NCI-H2029 treated with DMSO at 0.1 percent for 48 hours (cell line): ENCODE data around the gene ELSPBP1.
"Not testable (repeated sequence)": the region's sequence is repeated elsewhere in the genome, so short reads cannot be mapped to it uniquely, and the experiment has no call there.

Source experiments
- DNase-seq: peaks from one replicate; lab custom pipeline; 2025; lab: John Stamatoyannopoulos, UW

The ELSPBP1 gene

DNA sequence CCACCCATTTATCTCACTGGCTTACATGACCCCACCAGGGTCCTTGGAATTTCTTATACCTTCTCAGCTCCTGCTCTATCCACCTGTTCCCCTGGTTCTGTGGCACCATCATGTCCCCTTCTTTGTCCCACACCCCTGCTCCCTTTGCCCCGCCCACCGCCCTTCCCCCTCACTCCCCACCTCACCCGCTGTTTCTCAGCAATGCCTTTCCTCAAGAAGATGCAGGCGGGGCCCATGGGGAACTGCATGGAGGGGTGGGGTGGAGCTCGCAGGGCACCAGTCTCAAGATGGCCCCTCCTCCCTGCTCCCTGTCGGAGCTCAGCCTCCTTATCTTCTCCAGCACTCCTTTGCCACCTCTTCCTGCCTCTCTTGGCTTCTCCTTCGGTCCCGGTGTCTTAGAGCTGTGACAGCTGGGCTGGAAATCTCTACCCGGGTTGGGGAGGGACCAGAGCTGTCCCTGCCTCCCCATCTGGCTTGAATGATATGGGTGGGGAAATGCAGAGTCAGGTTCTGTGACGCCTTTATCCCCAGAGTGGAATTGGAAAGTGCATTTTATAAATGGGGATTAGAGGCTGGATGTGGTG is 49.3 kb downstream of the ELSPBP1 start, which contains the start of gene CABP5:
TSS of gene CABP5 (minus strand) at position 405 of the 584 bp plus-strand sequence. CDS start at position 248, 157 bp downstream.
- DNase-seq: no peak

DNA sequence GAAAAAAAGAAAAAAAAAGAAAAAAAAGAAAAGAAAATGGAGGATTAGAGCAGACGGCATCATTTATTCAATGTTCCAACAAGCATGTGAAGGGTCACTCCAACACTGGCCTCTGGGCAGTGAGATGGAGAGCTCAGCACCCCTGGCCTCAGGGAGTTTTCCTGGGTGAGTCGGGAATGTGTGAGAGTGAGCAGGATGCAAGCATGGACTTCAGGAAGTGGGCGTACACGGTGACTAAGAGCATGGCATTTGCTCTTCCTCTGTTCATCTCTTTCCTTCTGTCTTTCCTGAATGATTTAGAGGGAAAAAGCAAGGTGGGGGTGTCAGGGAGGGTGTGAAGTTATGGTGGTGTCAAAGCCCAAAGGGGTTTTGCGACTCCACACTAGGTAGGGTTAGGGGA is 50.1 kb downstream of the ELSPBP1 start:
- no peak for DNase-seq

DNA sequence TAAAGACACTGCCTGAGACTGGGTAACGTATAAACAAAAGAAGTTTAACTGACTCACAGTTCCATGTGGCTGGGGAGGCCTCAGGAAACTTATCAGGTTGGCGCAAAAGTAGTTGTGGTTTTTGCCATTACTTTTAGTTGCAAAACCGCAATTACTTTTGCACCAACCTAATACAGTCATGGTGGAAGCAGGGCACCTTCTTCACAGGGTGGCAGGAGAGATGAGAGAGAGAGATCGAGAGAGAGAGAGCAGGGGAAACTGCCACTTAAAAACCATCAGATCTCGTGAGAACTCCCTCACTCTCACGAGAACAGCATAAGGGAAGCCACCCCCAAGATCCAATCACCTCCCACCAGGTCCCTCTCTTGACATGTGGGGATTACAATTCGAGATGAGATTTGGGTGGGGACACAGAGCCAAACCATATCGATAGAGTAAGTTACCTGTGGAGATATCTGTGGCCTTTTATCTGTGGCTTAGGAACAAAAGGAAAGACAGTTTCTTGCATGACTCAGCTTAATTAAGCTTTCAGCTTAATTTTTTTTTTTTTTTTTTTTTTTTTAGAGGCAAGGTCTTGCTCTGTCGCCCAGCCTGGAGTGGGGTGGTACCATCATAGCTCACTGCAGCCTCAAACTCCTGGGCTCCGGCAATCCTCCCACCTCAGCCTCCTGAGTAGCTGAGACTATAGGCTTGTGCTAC is 57.1 kb downstream of the ELSPBP1 start:
- no peak for DNase-seq

DNA sequence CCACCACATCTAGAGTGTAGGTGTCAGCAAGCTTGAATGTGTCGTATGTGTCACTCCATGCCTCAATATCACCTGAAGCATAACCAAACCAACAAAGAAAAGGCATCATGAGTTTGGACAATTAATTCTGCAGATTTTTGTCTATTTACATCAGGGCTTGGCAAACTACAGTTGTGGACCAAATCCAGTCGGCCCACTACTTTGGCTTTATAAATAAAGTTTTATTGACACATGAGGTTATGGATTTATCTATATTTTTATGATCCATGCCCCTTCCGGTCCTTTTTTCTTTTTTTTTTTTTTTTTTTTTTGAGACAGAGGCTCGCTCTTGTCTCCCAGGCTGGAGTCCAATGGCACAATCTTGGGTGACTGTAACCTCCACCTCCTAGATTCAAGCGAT is 58.6 kb downstream of the ELSPBP1 start:
- no peak for DNase-seq

DNA sequence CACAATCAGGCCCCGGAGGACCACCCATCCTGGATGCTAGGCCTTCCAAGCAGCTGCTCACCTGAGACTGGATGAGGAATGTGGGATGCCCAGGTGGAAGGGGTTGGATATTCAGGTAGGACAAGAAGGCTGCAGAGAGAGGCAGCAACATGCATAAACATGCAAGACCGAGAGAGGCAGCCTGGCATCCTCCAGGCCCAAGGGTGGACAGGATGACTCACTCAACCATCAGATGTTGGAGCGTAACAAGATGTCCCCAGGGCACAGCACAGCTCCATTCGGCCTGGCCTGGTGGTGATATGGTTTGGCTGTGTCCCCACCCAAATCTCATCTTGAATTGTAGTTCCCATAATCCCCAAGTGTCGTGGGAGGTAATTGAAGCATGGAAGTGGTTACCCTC is 59.4 kb downstream of the ELSPBP1 start:
- DNase-seq: no peak

DNA sequence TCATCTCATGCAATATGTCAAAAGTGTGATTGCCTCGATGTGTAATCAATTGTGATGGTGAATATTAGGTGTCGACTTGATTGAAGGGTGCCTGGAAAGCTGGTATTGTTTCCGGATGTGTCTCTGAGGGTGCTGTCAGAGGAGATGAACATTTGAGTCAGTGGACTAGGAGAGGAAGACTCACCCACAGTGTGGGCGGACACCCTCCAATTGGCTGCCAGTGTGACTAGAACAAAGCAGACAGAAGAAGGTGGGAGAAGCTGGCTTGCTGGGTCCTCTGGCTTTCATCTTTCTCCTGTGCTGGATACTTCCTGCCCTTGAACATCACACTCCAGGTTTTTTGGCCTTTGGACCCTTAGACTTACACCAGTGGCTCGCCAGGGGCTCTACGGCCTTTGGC is 64.9 kb downstream of the ELSPBP1 start:
- no peak for DNase-seq

DNA sequence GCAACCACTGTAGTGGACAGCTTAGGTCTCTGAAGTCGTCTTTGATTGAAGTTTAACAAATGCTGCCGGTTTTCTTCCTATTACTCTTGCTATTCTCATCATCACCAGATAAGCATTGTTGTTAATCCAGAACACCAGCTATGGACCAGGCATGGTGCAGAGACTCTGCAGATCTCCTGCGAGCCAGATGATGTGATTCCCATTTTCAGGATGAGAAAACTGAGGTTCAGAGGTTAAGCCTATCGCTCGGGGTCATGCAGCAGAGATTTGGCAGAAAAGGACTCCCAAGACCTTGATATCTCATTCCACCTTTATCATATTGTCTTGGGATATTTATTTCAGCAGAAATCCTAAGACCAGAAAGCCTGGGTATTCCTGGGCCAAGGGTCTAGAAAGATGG is 65.9 kb downstream of the ELSPBP1 start:
- DNase-seq: no peak

DNA sequence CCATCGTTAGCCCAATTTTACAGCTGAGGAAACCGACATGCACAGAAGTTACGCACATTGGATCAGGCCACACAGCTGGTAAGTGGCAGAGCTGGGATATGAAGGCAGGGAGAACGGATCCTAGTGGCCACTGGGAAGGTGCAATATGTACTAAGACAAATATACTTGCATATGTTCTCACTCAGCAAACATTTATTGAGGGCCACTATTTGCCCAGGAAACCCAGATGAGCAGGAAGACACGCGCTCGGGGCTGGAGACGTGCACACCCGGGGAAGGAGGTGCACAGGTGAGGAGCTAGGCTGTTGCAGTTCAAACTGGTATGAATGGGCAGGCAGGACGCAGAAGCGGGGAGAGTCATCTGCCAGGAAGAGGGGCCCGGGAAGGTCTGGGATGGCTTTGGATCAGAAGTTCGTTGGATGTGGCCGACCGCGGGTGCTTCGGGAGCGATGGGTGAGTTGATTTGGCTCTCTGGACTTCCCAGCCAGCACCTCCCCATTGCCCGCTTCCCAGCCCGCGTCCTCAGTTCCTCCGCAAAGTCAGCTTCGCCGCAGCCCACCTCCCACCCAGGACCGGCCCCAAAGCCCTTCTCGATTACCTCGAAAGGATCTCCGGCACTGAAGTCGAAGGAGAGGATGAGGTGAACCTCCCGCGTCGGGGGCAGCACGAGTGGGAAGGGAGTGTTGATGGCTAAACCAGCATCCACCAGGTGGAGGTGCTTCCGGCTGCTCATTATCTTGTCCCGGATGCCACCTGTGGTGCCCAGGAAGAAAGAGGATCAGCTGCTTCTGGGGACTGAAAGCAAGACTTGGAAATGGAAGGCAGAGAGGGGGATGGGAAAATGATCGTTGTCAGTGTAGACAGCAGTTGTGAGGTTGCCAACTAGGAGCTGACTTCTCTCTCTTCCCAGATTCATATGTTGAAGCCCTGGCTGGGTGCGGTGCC is 67.2 kb downstream of the ELSPBP1 start:
- DNase-seq: peak; percentile 1

DNA sequence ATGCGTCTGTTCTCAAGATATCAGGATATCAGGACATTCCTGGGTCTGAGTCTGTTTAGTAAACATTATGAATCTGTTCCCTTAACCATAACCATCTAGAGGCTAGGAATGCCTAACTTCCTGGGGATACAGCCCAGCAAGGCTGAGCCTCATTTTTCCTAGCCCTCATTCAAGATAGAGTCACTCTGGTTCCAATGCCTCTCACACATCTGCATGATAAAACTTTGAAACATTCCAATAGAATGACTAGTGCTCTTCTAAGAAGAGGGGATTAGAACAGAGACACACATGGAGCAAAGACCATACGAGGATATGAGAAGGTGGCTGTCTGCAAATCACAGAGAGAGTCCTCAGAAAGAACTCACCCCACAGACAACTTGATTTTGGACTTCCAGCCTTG is 70.1 kb downstream of the ELSPBP1 start:
- no peak for DNase-seq

DNA sequence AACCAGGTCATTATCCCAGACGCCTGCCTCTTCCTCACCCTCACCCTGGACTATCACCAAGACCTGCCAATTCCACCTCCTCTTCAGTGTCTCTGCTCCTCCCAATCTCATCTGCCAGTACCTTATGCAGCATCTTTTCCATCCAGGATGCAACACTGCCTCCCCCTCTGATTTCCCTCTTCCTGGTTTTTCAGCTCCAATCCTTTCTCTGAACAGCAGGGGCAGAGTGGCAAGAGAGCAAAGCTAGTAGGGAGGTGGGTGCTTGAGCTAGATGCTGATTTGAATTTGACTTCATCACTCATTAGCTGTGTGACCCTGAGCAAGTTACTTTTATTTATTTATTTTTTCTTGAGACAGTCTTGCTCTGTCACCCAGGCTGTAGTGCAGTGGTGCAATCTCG is 75.0 kb downstream of the ELSPBP1 start:
- no peak for DNase-seq

DNA sequence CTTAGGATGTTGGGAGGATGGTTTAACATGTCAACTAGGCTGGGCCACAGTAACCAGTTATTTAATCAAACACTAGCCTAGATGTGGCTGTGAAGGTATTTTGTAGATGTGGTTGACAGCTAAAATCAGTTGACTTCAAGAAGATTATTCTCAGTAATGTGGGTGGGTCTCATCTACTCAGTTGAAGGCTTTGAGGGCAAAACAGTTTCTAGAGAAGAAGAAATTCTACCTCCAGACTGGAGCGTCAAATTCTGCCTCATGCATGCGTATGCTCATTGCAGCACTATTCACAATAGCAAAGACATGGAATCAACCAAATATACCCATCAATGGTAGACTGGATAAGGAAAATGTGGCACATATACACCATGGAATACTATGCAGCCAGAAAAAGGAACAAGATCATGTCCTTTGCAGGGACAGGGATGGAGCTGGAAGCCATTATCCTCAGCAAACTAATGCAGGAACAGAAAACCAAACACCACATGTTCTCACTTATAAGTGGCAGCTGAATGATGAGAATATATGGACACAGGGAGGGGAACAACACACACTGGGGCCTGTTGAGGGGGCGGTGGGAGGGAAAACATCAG is 75.8 kb downstream of the ELSPBP1 start:
- DNase-seq: not testable (repeated sequence)
